Stimulated activated naive B cell treated with anti-CD40 and anti-IgM and Interleukin-4, amounts not matched to agents 10 μg/mL and 1 μg/mL and 100 μg/mL, for 72 hours (primary cell): Measurements from ENCODE around the gene PGBD1.
"Not testable (repeated sequence)": the region's sequence is repeated elsewhere in the genome, so short reads cannot be mapped to it uniquely, and the experiment has no call there.

ENCODE experiments used
- ATAC-seq, 2 donors: fragments of 150-1000 bp; cut with Tn5 transposase; replicated peaks; 2 replicates each; pipeline ENCODE4 v1.10.0; 2021; ENCODE audit warnings: moderate library complexity in 1 of 2
- DNase-seq: peaks from one replicate; pipeline ENCODE4 v3.0.0; 2021
- H3K27ac Mint-ChIP-seq: one replicate; pipeline ENCODE4 v1.8.0; 2022; ENCODE audit warnings: mild to moderate bottlenecking, mixed read lengths
- H3K27me3 Mint-ChIP-seq, 2 donors: one replicate each; pipeline ENCODE4 v1.8.0; 2022; ENCODE audit warnings: mixed read lengths in 2 of 2
- H3K36me3 Mint-ChIP-seq, 2 donors: one replicate each; pipeline ENCODE4 v1.8.0; 2022; ENCODE audit warnings: mixed read lengths in 2 of 2, mild to moderate bottlenecking in 1 of 2
- H3K4me1 Mint-ChIP-seq, 2 donors: one replicate each; pipeline ENCODE4 v1.8.0; 2022; ENCODE audit warnings: mixed read lengths in 2 of 2, mild to moderate bottlenecking in 1 of 2
- H3K4me3 Mint-ChIP-seq, 2 donors: one replicate each; pipeline ENCODE4 v1.8.0; 2022; ENCODE audit warnings: mild to moderate bottlenecking in 2 of 2, mixed read lengths in 2 of 2, moderate library complexity in 1 of 2
- H3K9me3 Mint-ChIP-seq, 2 donors: one replicate each; pipeline ENCODE4 v1.8.0; 2022; ENCODE audit warnings: mixed read lengths in 2 of 2, mild to moderate bottlenecking in 1 of 2

PGBD1 gene

DNA sequence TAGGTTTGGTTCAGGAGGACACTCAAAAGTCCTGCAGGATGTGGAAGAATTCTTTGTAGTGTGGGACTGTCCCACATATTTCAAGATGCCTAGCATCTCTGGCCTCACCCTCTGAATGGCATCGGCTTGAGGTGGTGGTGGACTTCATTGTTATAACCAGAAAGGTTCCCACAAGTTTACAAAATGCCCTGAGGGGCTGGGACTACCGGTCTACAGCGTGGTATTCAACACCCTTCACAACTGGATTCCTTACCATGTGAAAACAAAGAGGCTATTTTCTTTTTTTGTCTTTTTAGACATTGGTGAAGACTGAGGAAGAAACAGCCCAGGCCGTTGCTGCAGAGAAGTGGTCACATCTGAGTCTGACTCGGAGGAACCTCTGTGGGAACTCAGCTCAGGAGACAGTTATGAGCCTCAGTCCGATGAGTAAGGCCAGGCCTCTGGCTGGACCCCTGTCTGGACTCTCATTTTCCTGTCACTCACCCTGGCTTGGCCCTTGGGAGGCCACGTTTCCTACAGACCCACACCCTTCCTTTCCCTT lies 15.2 kb downstream of the PGBD1 start:
- H3K36me3 Mint-ChIP-seq = peaks cover 16 to 23% of the 10 kb centered on the region in 2 donors
- H3K4me3 Mint-ChIP-seq = no peak overlapping the region
- H3K27ac Mint-ChIP-seq = no peak overlapping the region
- no peak for ATAC-seq
- peaks cover 0 to 1% of the 10 kb centered on the region in 2 donors for H3K9me3 Mint-ChIP-seq
- no peaks in the 10 kb centered on the region for H3K27me3 Mint-ChIP-seq
- no peak for DNase-seq
- H3K4me1 Mint-ChIP-seq = no peaks in the 10 kb centered on the region

DNA sequence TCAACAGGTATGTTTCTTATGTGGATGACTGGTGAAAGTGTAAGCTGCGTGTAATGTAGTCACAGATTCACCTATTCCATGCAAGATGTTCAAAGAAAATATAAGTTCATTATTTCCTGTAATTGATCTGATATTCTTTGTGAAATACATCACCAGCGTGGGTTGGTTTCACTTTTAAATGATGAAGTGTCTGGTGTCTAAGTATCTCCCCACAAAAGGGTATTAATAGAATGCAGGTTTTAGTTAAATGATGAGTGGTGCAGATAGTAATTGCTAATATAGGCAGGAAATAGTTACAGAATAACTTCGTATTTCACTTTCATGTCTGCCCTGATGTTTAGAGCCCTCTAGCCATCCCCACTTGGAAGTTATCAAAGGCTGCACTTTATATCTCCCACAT lies 22.2 kb downstream of the PGBD1 start:
- Mint-ChIP-seq H3K4me3 (no peak overlapping the region), H3K27me3 (no peaks in the 10 kb centered on the region), H3K36me3 (peaks cover 16 to 17% of the 10 kb centered on the region in 2 donors), H3K4me1 (peaks cover 3 to 14% of the 10 kb centered on the region in 2 donors), H3K9me3 (peaks cover 4 to 9% of the 10 kb centered on the region in 2 donors), H3K27ac (no peak overlapping the region)
- ATAC-seq (peak in 1 of 2 donors; percentile 46), DNase-seq (no peak)

DNA sequence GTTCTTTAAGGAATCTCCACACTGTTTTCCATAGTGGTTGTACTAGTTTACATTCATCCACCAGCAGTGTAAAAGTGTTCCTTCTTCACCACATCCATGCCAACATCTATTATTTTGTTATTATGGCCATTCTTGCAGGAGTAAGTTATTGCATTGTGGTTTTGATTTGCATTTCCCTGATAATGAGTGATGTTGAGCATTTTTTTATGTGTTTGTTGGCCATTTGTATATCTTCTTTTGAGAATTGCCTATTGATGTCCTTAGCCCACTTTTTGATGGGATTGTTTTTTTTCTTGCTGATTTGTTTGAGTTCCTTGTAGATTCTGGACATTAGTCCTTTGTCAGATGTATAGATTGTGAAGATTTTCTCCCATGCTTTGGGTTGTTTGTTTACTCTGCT lies 25.0 kb downstream of the PGBD1 start:
- not testable (repeated sequence) for H3K27me3 Mint-ChIP-seq
- H3K4me1 Mint-ChIP-seq = peaks cover 3 to 14% of the 10 kb centered on the region in 2 donors

DNA sequence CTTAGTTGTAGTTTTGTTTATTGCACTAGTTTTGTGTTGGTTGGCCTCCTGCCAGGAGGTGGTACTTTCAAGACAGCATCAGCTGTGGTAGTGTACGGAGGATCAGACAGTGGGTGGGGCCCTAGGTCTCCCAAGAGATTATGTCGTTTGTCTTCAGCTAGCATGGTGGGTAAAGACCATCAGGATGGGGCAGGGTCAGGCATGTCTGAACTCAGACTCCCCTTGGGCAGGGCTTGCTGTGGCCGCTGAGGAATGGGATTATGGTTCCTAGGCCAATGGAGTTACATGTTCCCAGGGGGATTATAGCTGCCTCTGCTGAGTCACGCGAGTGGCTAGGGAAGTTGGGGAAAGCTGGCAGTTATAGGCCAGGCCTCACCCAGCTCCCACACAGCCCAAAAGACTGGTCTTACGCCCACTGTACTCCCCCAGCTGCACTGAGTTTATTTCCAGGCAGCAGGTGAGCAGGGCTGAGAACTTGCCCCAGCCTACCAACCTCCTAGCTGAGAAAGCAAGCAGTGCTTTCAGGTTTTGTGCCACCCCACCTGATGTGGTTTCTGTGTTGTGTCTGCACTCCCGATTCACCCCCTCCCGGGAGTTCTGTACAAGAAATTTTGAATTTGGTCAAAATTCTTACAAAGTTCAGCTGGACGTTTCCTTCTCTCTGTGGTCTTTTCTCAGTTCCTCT lies 29.9 kb downstream of the PGBD1 start:
- no peak for ATAC-seq
- no peak overlapping the region for H3K27ac Mint-ChIP-seq
- H3K4me1 Mint-ChIP-seq = peaks cover 0 to 2% of the 10 kb centered on the region in 2 donors
- H3K4me3 Mint-ChIP-seq = no peak overlapping the region
- H3K36me3 Mint-ChIP-seq = peaks cover 23 to 26% of the 10 kb centered on the region in 2 donors
- no peak for DNase-seq
- H3K9me3 Mint-ChIP-seq = peaks cover 4 to 8% of the 10 kb centered on the region in 2 donors
- H3K27me3 Mint-ChIP-seq = peaks cover 5 to 14% of the 10 kb centered on the region in 2 donors

More for the DNA sequence above, 25.0 kb downstream of the PGBD1 start:
- ATAC-seq, H3K27ac Mint-ChIP-seq, H3K4me3 Mint-ChIP-seq, DNase-seq: not testable (repeated sequence)
- peaks cover 4 to 11% of the 10 kb centered on the region in 2 donors for H3K9me3 Mint-ChIP-seq
- peaks cover 20 to 21% of the 10 kb centered on the region in 2 donors for H3K36me3 Mint-ChIP-seq

DNA sequence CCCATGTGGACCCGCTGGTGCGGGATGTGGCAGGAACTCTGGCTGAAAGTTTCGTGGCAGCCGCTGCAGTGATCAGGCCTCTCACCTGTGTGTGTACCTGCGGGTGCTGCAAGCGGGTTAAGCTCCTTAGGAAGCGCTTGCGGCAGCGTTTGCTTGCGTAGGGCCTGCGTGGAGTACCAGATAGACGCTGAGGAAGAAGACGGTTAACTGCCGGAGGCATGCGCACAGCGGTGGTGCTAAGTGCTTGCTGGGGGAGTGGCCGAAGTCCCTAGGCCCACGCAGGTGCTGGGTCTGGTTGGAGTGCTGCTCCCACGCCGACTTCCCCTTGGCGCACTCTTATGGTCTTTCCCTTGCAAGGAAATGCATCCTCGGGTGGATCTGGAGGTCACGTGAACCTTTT lies 31.6 kb downstream of the PGBD1 start:
- ATAC-seq (no peak), DNase-seq (no peak)
- H3K36me3 Mint-ChIP-seq = peaks cover 18 to 23% of the 10 kb centered on the region in 2 donors
- H3K4me1 Mint-ChIP-seq = peaks cover 0 to 2% of the 10 kb centered on the region in 2 donors
- H3K27ac Mint-ChIP-seq = no peak overlapping the region
- peaks cover 0 to 2% of the 10 kb centered on the region in 2 donors for H3K9me3 Mint-ChIP-seq
- peaks cover 5 to 14% of the 10 kb centered on the region in 2 donors for H3K27me3 Mint-ChIP-seq
- no peak overlapping the region for H3K4me3 Mint-ChIP-seq

DNA sequence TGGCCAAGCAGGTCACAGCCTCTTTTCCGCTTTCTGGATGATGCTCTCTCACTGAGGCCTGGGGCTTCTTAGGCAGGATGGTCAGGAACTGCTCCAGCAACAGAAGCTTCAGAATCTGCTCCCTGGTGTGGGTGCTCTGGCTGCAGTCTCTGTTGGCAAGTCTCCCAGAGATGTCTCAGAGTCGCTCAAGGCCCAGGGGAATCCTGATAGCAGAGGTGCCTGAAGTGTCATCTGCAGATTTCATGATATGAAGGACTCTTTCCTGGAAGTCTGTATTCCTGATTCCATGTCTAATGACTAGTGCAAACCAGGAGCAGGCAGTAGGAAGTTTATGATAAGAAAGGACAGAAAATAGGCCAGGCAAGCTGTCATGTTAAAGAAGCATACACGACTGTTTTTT lies 34.3 kb downstream of the PGBD1 start:
- Mint-ChIP-seq H3K27me3 (peaks cover 5 to 14% of the 10 kb centered on the region in 2 donors), H3K27ac (no peak overlapping the region), H3K9me3 (peaks cover 0 to 2% of the 10 kb centered on the region in 2 donors)

DNA sequence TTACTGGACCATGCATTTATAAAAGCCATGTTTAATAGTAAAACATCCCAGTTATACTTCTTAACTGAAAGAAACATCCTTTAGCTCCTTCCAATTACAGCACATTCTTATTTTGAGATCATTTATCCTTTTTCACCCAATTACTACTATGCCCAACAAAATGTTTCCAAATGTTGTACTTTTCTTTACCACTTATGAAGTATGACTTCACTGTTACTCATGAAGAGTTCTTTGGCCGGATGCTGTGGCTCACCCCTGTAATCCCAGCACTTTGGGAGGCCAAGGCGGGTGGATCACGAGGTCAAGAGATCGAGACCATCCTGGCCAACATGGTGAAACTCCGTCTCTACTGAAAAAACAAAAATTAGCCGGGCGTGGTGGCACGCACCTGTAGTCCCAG lies 36.5 kb downstream of the PGBD1 start:
- not testable (repeated sequence) for DNase-seq, H3K9me3 Mint-ChIP-seq, ATAC-seq, H3K4me3 Mint-ChIP-seq, H3K27me3 Mint-ChIP-seq, H3K36me3 Mint-ChIP-seq, H3K4me1 Mint-ChIP-seq
- H3K27ac Mint-ChIP-seq = peak overlapping the region; percentile 47

More for the DNA sequence above, 34.3 kb downstream of the PGBD1 start:
- DNase-seq = no peak
- Mint-ChIP-seq H3K4me1 (peaks cover 0 to 2% of the 10 kb centered on the region in 2 donors), H3K36me3 (peaks cover 15 to 19% of the 10 kb centered on the region in 2 donors), H3K4me3 (no peak overlapping the region)
- ATAC-seq = no peak

DNA sequence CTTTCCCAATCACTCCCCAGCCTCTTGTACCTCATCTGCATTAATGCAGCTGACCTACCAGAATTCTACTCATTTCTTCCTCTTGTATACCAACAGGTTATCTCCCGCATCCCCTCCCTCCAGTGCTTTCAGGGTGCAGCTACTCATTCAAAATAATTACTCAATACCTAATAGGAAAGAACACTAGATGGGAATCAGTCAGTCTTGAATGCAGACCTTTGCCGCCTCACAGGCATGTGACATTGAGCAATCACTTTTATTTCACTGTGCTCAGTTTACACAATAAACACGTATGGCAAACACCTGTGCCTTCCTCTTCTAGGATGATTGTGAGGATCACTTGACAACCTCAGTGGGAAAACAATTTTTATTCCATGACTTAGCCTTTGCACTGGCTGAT lies 41.3 kb downstream of the PGBD1 start:
- Mint-ChIP-seq H3K27ac (no peak overlapping the region), H3K36me3 (peaks cover 35 to 43% of the 10 kb centered on the region in 2 donors), H3K4me3 (no peak overlapping the region), H3K27me3 (peaks cover 0 to 10% of the 10 kb centered on the region in 2 donors), H3K4me1 (no peaks in the 10 kb centered on the region), H3K9me3 (peaks cover 26 to 29% of the 10 kb centered on the region in 2 donors)
- no peak for DNase-seq
- ATAC-seq = no peak

DNA sequence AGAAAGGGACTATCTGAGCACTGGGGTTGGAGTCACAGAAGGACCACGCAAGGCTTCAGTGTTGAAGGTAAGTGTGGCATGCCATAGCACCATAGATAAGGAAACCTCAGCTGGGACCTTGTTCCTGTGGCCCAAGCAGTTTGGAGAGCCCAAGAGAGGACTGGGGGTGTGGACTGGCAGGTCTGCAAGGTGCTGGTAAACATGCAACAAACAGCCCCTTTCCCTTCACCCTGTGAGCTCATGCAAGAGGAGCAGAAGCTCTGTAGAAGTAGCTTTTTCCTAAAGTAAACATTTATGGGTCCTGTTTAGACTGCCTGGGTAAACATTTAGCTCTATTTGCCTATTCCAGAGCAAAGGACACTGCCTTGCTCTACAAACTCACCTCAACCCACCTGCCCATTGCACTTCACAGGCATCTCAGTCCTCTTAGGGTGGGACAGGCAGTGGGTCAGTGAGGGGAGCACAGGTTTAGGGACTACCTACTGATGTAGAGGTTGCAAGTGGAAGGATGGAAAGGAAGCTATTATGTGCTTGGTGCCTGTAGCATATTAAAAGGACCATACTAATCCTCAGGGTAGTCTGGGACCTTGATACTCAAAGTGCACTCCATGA lies 42.5 kb downstream of the PGBD1 start:
- Mint-ChIP-seq H3K4me1 (no peaks in the 10 kb centered on the region), H3K9me3 (peaks cover 31 to 35% of the 10 kb centered on the region in 2 donors), H3K36me3 (peaks cover 40 to 48% of the 10 kb centered on the region in 2 donors), H3K27me3 (peaks cover 0 to 10% of the 10 kb centered on the region in 2 donors), H3K27ac (no peak overlapping the region), H3K4me3 (no peak overlapping the region)
- no peak for ATAC-seq
- DNase-seq = no peak

DNA sequence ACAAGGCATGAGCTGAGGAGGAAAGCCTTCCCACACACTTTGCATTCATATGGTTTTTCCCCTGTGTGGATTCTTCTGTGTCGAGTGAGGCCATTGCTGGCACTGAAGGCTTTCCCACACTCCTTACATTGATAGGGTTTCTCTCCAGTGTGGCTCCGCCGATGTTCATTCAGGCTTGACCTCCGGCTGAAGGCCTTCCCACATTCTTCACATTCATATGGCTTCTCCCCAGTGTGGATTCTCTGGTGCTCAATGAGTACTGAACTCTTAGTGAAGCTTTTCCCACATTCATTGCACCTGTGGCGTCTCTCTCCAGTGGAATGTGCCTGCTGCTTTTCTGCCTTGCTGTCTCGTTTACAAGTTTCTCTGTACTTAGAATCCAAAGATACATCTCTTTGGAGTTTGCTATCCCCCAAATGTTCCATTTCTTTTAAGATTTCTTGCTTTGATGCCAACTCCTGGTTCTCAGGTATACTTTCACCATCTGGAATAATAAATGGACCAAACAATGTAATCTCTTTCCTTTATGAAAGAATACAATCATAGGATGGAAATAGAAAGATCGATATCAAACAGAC lies 45.1 kb downstream of the PGBD1 start:
- no peaks in the 10 kb centered on the region for H3K4me1 Mint-ChIP-seq
- peaks cover 35 to 36% of the 10 kb centered on the region in 2 donors for H3K9me3 Mint-ChIP-seq
- no peak overlapping the region for H3K4me3 Mint-ChIP-seq
- no peak overlapping the region for H3K27ac Mint-ChIP-seq
- H3K36me3 Mint-ChIP-seq = peaks cover 46 to 49% of the 10 kb centered on the region in 2 donors
- DNase-seq = no peak
- H3K27me3 Mint-ChIP-seq = peaks cover 0 to 10% of the 10 kb centered on the region in 2 donors
- ATAC-seq = no peak

DNA sequence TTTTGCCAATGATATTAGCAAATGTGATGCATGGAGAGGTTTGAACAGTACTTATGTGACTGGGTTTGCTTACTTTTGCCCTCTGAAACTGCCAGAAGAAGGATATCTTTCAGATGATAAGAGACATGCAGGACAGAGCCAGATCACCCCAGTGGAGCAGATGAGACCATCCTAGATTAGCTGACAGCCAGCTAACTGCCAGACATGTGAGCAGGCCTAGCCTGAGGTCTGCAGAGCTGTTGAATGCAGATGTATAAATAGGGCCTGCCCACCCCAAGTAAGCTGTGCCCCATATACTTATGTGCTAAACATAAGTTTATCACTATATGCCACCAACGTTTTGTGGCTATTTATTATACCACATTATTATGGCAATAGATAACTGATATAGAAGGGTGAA lies 48.7 kb downstream of the PGBD1 start:
- H3K27me3 Mint-ChIP-seq = no peaks in the 10 kb centered on the region
- DNase-seq (no peak), ATAC-seq (no peak)
- no peak overlapping the region for H3K4me3 Mint-ChIP-seq
- H3K9me3 Mint-ChIP-seq = peaks cover 22 to 30% of the 10 kb centered on the region in 2 donors
- no peak overlapping the region for H3K27ac Mint-ChIP-seq
- peaks cover 10 to 15% of the 10 kb centered on the region in 2 donors for H3K4me1 Mint-ChIP-seq
- H3K36me3 Mint-ChIP-seq = peaks cover 29 to 30% of the 10 kb centered on the region in 2 donors

DNA sequence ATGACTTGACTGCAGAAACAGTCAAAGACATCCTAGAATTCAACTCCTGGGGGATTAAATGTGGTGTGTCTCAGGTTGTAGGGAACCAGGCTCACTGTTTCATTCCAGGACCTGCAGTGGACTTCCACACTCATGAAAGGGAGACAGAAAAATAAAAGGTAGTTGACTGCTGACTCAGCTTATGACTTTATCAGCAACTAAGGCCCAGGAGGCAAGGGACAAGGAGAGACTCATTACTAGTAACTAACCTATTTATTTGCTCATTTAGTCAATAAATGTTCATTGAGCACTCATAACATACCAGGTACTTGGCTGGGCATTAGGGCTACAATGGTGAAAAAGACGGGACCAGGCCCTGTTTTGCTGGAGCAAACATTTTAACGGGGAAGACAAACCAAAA lies 51.7 kb downstream of the PGBD1 start:
- DNase-seq (no peak), ATAC-seq (no peak)
- H3K36me3 Mint-ChIP-seq = peaks cover 7 to 8% of the 10 kb centered on the region in 2 donors
- peak overlapping the region; percentile 4 for H3K27ac Mint-ChIP-seq
- H3K4me3 Mint-ChIP-seq = no peak overlapping the region
- H3K4me1 Mint-ChIP-seq = peaks cover 10 to 17% of the 10 kb centered on the region in 2 donors
- H3K27me3 Mint-ChIP-seq = no peaks in the 10 kb centered on the region
- peaks cover 6 to 11% of the 10 kb centered on the region in 2 donors for H3K9me3 Mint-ChIP-seq

DNA sequence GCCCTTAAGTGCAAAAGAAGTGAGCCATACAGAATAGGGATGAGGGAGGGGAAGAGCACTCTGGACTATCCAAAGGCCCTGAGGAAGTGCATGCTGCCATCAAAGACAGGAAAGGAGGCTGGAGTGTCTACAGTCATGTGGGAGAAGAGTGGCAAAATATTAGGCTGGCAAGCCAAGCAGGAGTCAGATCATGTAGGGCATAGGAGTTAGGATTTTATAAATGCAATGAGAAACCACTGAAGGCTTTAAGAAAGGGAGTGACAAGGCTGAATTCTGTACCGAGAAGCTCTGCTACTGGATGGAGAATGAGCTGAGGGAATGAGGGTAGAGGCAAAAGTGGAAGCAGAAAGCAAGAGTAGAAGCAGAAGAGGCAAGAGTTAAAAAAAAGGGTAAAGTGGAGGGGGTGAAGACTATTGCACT lies 52.2 kb downstream of the PGBD1 start:
- no peak overlapping the region for H3K4me3 Mint-ChIP-seq
- peaks cover 10 to 17% of the 10 kb centered on the region in 2 donors for H3K4me1 Mint-ChIP-seq
- peaks cover 7 to 8% of the 10 kb centered on the region in 2 donors for H3K36me3 Mint-ChIP-seq
- no peaks in the 10 kb centered on the region for H3K27me3 Mint-ChIP-seq
- no peak for DNase-seq
- H3K9me3 Mint-ChIP-seq = peaks cover 6 to 11% of the 10 kb centered on the region in 2 donors
- no peak for ATAC-seq
- no peak overlapping the region for H3K27ac Mint-ChIP-seq

DNA sequence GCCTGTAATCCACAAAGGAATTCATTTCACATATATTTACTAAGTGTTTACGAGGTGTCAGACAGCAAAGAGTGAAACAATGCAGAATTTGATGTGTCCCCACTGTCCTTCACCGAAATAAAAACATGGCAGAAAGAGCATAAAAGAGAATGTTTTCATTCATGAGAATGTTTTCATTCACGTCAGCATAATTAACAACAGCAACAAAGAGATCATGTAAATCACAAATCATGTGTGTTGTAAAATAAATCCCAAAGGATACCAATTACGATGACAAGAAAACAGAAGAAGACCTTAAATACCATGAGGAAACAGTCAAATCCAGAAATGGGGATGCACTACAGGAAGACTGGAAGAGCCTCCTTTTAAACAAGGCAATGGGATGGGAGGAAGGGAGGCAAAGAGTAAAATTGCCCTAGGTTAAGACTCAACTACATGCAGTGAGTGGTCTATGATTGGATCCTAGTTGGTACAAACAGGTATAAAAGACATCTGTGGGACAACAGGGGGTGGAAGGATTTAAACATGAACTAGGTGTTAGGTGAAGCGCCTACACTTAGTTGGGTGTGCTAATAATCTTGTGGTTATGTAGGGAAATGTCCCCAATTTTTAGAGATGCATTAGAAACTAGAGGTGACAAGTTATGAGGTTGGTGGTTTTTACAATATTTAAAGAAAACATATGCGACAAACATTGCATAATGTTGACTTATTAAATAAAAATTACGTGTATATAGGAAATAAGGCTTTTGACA lies 53.1 kb downstream of the PGBD1 start:
- no peaks in the 10 kb centered on the region for H3K27me3 Mint-ChIP-seq
- H3K36me3 Mint-ChIP-seq = peaks cover 0 to under 1% of the 10 kb centered on the region in 2 donors
- ATAC-seq (no peak), DNase-seq (no peak)
- H3K4me1 Mint-ChIP-seq = peaks cover 10 to 17% of the 10 kb centered on the region in 2 donors
- H3K27ac Mint-ChIP-seq = peak overlapping the region; percentile 78
- peaks cover 0 to 3% of the 10 kb centered on the region in 2 donors for H3K9me3 Mint-ChIP-seq
- H3K4me3 Mint-ChIP-seq = no peak overlapping the region
